Stomach smooth muscle (tissue), 2 donors: ENCODE results near the gene KCNMB1.

Source experiments
- H3K27ac ChIP-seq: one replicate; pipeline ENCODE4 v1.7.0; 2013; ENCODE audit warnings: mild to moderate bottlenecking, low read length, inconsistent platforms
- H3K27me3 ChIP-seq, 2 donors: one replicate each; pipeline ENCODE4 v1.7.0; 2013; ENCODE audit warnings: low read length in 2 of 2; ENCODE audit not compliant: insufficient read depth in 2 of 2, control insufficient read depth in 1 of 2
- H3K36me3 ChIP-seq, 2 donors: one replicate each; pipeline ENCODE4 v1.7.0; 2013; ENCODE audit warnings: low read length in 2 of 2; ENCODE audit not compliant: control insufficient read depth in 2 of 2, insufficient read depth in 2 of 2
- H3K4me1 ChIP-seq: one replicate; pipeline ENCODE4 v1.7.0; 2013; ENCODE audit warnings: low read length; ENCODE audit not compliant: control insufficient read depth, insufficient read depth
- H3K4me3 ChIP-seq, 2 donors: one replicate each; pipeline ENCODE4 v1.7.0; 2013; ENCODE audit warnings: low read length in 2 of 2
- H3K9ac ChIP-seq, 2 donors: one replicate each; pipeline ENCODE4 v1.7.0; 2013; ENCODE audit warnings: low read length in 2 of 2, mild to moderate bottlenecking in 1 of 2
- H3K9me3 ChIP-seq, 2 donors: one replicate each; pipeline ENCODE4 v1.7.0; 2013; ENCODE audit warnings: low read length in 2 of 2; ENCODE audit not compliant: control insufficient read depth in 2 of 2
- donor health status: healthy.
- donor health status: Pancreatic carcinoma.

Gene KCNMB1

DNA sequence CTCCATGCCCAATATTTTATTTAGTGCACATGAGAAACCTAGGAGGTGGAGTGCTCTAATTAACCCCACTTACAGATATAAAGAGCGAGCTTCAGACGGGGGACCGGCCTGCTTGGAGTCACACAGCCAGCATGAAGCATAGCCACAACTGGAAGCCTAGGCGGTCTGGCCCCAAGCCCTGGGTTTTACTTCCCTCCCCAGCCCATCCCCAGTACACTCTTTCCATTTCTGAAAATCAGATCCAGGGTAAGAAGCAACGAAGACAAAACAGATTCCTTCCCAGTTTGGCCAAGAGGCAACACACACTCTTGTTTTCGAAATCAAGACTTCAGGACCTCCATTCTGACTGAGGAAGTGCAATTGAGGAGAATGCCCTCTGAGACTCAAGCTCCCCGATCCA, 27.1 kb downstream of the KCNMB1 start:
- peak overlapping the region; percentile 37 for H3K27ac ChIP-seq
- H3K4me1 ChIP-seq: peaks cover 38% of the 10 kb centered on the region

DNA sequence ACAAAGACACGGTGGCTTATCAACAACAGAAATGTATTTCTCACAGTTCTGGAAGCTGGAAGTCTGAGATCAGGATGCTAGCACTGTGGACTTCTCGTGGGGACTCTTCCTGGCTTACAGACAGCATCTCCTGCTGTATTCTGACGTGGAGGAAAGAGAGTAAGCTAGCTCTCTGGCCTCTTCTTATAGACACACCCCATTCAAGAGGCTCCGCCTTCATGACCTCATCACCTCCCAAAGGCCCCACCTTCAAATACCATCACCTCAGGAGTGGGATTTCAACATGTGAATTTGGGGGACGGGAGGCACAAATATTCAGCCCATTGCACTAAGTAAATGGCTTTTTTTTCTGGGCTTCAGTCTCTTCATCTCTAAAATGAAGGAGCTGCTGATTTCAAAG, 27.6 kb downstream of the KCNMB1 start:
- H3K27ac ChIP-seq: peak overlapping the region; percentile 37
- no peak overlapping the region for H3K9ac ChIP-seq
- no peaks in the 10 kb centered on the region for H3K27me3 ChIP-seq
- H3K4me1 ChIP-seq: peaks cover 40% of the 10 kb centered on the region
- H3K4me3 ChIP-seq: no peak overlapping the region
- no peaks in the 10 kb centered on the region for H3K9me3 ChIP-seq
- no peaks in the 10 kb centered on the region for H3K36me3 ChIP-seq

More for the DNA sequence above, 27.1 kb downstream of the KCNMB1 start:
- Histone ChIP-seq H3K4me3 (peak overlapping the region in 1 of 2 donors; percentile 22), H3K36me3 (no peaks in the 10 kb centered on the region), H3K9ac (peak overlapping the region in 1 of 2 donors; percentile 3), H3K27me3 (no peaks in the 10 kb centered on the region), H3K9me3 (no peaks in the 10 kb centered on the region)

DNA sequence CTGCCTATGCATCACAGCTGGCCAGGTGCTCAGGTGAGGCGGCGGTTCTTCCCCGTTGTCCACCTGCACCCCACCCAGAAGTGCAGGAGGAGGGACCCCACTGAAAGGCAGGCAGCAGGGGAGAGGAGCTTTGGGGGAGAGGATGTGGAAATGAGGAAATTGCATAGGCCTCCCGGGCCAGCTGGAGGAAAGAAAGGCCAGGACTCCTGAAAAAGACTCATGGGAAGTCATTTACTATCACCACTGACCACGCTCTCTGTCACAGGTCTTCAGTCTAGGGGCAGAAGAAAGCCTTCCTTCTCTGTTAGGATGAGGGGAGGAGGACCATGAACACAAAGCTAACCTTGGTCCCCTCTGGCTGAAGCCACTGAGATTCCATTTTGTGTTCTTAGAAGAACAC, 28.1 kb downstream of the KCNMB1 start:
- peaks cover 45% of the 10 kb centered on the region for H3K4me1 ChIP-seq
- H3K27ac ChIP-seq: peak overlapping the region; percentile 31
- no peak overlapping the region for H3K9ac ChIP-seq
- H3K36me3 ChIP-seq: no peaks in the 10 kb centered on the region
- H3K27me3 ChIP-seq: no peaks in the 10 kb centered on the region
- no peaks in the 10 kb centered on the region for H3K9me3 ChIP-seq
- H3K4me3 ChIP-seq: no peak overlapping the region

GRCh38 chr5:170360709-170361108, 28.5 kb downstream of the KCNMB1 start:
- H3K27ac ChIP-seq: peak overlapping the region; percentile 31

GRCh38 chr5:170357955-170358444, 31.2 kb downstream of the KCNMB1 start:
- Histone ChIP-seq H3K9ac (no peak overlapping the region), H3K27me3 (no peaks in the 10 kb centered on the region), H3K27ac (no peak overlapping the region), H3K36me3 (no peaks in the 10 kb centered on the region), H3K4me1 (peaks cover 69% of the 10 kb centered on the region), H3K4me3 (no peak overlapping the region), H3K9me3 (no peaks in the 10 kb centered on the region)

More at GRCh38 chr5:170360709-170361108, 28.5 kb downstream of the KCNMB1 start:
- Histone ChIP-seq H3K36me3 (no peaks in the 10 kb centered on the region), H3K27me3 (no peaks in the 10 kb centered on the region), H3K4me1 (peaks cover 48% of the 10 kb centered on the region), H3K9ac (no peak overlapping the region), H3K9me3 (no peaks in the 10 kb centered on the region), H3K4me3 (no peak overlapping the region)

GRCh38 chr5:170355601-170356098, 33.5 kb downstream of the KCNMB1 start:
- Histone ChIP-seq H3K27me3 (no peaks in the 10 kb centered on the region), H3K36me3 (no peaks in the 10 kb centered on the region), H3K4me1 (peaks cover 58% of the 10 kb centered on the region), H3K27ac (peak overlapping the region; percentile 18), H3K9me3 (no peaks in the 10 kb centered on the region), H3K9ac (no peak overlapping the region), H3K4me3 (peak overlapping the region; percentile 22 to 28)

DNA sequence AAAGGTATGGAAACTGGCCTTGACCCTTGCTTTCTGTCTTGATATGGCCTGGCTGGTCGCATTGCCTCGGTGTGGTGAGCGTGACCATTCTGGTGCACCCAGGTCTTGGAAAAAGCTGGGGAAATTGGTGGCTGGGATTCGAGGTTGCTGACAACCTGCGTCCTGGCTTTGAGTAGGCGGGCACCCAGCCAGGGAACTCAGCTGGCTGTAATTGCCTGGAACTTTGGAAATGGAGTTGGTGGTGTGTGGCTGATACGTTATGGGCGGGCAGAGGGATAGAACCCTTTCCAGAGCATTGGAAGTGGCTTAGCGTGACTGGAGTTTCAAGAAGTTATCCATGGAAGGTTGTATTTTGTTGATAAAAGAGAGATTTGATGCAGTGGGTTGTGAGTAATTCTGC, 35.2 kb downstream of the KCNMB1 start:
- peak overlapping the region; percentile 63 to 74 for H3K4me3 ChIP-seq
- H3K4me1 ChIP-seq: peaks cover 52% of the 10 kb centered on the region
- peak overlapping the region in 1 of 2 donors; percentile 37 for H3K9ac ChIP-seq

DNA sequence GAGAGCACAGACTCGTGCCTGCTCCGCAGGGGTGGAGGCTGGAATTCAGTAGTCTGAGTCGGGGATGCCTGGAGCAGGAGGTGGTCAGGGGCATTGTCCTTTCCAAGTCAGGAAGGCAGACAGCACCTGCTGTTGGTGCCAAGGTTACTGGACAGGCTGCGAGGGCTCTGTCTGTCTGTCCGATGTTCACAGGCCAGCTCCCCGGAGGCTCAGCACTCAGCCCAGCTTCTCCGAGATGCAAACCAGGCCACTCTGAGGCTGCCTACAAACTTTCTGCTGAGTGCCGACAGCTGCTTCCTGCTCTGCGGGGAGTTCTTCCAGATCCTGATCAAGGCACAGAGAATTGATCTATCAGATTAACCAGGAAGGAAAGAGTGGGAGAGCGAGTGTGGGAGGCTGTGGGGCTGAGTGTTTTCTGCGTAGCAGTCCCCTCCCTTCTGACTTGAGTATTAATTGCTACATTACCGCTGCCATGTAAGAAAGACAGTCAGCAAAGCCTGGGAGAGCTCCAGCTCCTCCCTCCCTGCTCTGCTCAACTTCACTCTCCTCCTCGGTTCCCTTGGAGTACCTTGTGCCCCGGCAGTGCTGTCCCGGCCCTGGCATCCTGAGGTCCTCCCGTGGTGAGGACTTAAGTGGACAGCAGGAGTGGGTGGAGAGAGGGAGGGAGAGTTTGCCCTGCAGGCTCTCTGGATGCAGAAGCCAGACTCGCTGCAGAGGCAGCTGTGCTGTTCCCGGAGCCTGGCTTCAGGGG, 36.0 kb downstream of the KCNMB1 start:
- Histone ChIP-seq H3K27me3 (no peaks in the 10 kb centered on the region), H3K27ac (peak overlapping the region; percentile 49), H3K4me3 (peak overlapping the region; percentile 63 to 74), H3K9ac (peak overlapping the region; percentile 8 to 62), H3K36me3 (no peaks in the 10 kb centered on the region), H3K9me3 (no peaks in the 10 kb centered on the region), H3K4me1 (peaks cover 47% of the 10 kb centered on the region)

More for the DNA sequence above, 35.2 kb downstream of the KCNMB1 start:
- Histone ChIP-seq H3K36me3 (no peaks in the 10 kb centered on the region), H3K9me3 (no peaks in the 10 kb centered on the region), H3K27ac (peak overlapping the region; percentile 49), H3K27me3 (no peaks in the 10 kb centered on the region)

DNA sequence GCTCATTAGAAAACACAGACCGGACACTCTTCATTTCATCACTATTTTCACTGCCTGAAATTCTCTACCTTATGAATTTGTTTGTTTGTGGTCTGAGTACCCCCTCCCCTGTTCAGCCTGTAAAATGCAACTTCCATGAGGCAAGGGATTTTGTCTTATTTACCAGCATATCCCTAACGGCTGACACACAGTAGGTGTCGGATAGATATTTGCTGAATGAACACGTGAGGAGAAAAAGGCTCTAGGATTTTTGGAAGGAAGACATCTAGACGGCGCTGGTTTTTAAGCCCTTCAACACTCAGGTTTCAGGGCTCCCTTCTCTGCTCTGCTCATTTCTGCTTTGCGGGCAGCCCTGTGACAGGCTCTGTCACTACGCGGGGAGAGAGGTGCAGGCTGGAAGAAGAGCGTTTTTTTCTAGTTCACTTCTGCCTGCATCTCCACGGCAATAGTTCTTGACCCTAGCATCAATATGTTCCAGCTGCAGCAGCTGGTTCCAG, 41.0 kb downstream of the KCNMB1 start:
- Histone ChIP-seq H3K4me3 (no peak overlapping the region), H3K9ac (no peak overlapping the region), H3K27ac (no peak overlapping the region)

DNA sequence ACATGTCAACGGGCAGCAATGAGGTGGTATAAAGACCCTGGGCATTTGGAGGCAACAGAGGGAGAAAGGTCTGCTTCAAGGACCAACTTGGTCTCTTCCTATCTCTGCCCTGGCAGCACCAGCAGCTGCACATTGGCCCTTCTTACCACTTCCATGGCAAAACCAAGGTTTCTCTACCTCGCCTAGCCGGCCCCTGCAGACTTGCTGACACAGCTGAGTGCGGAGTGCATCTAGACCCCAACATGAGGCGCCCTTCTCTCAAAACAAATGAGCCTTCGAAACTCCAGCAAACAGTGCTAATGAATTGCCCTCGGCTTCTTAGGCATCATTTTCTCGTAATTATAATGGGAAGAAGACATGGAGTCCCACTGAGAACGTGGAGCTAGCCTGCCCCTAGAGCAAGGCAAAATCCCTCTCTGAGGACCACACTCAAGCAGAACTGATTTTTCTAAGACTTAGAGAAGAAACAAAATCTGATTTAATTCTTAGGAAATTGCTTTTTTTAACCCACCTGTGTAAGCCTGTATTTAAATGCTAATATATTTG, 42.1 kb downstream of the KCNMB1 start:
- no peaks in the 10 kb centered on the region for H3K9me3 ChIP-seq
- H3K27me3 ChIP-seq: peaks cover 0 to 4% of the 10 kb centered on the region in 2 donors
- H3K36me3 ChIP-seq: no peaks in the 10 kb centered on the region
- H3K4me1 ChIP-seq: peaks cover 4% of the 10 kb centered on the region
- H3K4me3 ChIP-seq: no peak overlapping the region
- H3K9ac ChIP-seq: no peak overlapping the region
- no peak overlapping the region for H3K27ac ChIP-seq

More for the DNA sequence above, 41.0 kb downstream of the KCNMB1 start:
- no peaks in the 10 kb centered on the region for H3K36me3 ChIP-seq
- peaks cover 11% of the 10 kb centered on the region for H3K4me1 ChIP-seq
- peaks cover 0 to 2% of the 10 kb centered on the region in 2 donors for H3K27me3 ChIP-seq
- no peaks in the 10 kb centered on the region for H3K9me3 ChIP-seq
